HT1080 (cell line): ENCODE data around the gene MRPL11. TPM values are rescaled to one million over a fixed set of nuclear protein-coding genes. Genes with fewer than 3 reads are reported as not detected.
"Not testable (repeated sequence)": the region's sequence is repeated elsewhere in the genome, so short reads cannot be mapped to it uniquely, and the experiment has no call there.

Experiments
- DNase-seq: peaks from one replicate; pipeline ENCODE4 v3.0.0-alpha.2; 2015; ENCODE audit warnings: low read depth
- total RNA-seq: library from RNA; depleted of rRNA; stranded (reverse); fragments of >200 nt; shearing (Covaris generic); gene quantifications from 2 replicates; pipeline ENCODE4 v1.2.3, GENCODE V29; 2014

MRPL11 gene
- total RNA-seq, 1 experiment from 2014 or later = 120 TPM

DNA sequence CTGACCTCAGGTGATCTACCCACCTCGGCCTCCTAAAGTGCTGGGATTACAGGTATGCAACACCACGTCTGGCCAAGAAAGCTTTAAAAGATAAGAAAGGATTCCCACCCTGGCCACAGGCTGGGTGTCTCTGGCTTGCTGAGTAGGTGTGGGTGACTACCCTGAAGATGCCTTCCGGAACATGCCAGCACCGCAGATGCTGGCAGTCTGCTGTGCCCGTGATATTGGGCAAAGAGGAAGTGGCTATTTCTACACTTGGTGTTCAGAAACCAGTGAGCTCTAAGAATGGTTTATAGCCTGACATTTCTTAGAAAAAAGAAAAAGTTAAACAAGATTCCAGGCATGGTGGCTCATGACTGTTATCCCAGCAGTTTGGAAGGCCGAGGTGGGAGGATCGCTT, 6.1 kb downstream of the MRPL11 start:
- no peak for DNase-seq

DNA sequence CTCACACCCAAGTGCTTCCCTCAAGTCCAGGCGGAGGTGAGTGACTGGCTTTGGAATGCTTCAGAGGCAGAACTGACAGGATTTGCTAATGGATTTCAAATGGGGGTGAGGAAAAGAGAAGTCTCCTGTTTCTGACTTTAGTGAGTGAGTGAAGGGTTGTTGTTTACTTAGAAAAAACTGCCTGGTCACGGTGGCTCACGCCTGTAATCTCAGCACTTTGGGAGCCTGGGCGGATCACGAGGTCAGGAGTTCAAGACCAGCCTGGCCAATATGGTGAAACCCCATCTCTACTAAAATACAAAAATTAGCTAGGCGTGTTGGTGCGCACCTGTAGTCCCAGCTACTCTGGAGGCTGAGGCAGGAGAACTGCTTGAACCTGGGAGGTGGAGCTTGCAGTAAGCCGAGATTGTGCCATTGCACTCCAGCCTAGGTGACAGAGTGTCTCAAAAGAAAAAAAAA, 6.7 kb downstream of the MRPL11 start:
- DNase-seq = not testable (repeated sequence)

DNA sequence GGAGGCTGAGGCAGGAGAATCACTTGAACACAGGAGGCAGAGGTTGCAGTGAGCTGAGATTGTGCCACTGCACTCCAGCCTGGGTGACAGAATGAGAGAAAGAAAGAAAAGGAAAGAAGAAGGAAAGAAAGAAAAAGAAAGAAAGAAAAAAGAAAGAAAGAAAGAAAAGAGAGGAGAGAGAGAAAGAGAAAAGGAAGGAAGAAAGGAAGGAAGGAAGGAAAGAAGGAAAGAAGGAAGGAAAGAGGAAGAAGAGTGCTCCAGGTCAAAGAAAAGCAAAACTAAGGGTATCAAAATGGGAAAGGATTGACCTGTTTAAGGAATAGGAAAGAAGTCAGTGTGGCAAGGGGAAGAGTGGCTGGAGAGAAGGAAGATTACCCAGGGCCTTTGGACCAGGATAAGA, 7.4 kb downstream of the MRPL11 start:
- not testable (repeated sequence) for DNase-seq

DNA sequence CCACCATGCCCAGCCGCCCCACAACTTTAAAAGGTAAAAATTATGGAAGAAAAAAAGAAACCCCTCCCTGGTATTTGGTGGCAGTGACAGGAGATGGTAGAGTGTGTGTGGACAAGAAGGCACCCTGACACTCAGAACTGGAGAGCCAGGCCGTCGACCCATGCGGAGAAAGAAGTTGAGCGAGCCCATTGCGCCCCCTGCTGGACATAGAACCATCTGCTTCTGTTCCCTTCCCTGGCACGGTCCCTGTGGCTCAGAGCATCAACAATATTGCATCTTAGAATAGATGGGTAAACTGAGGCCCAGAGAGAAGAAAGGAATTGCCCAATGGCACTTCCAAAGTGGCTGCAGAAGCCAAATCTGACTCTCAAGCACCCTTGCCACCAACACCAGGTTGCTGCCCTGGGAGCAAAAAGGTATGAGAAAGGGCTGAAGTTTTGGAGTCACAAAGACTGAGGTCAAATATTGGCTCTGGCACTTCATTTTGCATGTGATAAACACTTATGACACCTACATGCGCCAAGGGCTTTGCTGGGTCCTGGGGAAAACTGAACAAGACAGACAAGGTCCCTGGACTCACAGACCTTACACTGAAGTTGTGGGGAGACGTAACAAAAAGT, 8.6 kb downstream of the MRPL11 start:
- peak; percentile 41 for DNase-seq

DNA sequence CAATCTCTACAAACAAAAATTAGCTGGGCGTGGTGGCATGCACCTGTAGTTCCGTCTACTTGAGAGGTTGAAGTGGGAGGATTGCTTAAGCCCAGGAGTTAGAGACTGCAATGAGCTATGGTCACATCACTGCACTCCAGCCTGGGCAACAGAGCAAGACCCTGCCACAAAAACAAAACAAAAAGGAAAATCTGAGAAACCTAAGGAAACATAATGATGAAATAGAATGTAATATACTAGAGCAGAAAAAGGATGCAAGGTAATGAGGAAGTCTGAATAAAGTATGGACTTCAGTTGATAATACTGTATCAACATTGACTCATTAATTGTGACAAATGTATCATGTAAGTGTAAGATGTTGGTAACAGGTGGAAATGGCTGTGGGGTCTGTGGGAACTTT, 9.7 kb downstream of the MRPL11 start:
- DNase-seq = no peak

DNA sequence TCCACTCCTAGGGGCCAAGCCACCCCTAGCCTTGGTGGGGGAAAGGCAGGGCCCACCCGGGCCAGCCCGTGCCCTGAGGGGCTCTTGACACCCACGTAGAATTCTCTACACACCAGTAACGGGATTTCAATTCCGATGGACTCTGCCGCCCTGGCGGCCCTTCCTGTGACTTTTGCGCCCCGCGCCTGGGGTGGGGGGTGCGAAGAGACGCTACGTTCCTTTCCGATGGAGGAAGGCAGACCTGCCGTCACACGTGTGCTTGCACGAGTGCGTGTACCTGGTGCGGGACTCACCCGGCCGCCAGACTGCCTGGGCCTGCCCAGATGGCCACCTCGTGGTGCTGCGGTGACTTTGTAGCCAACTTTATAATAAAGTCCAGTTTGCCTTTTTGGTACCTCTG, 12.3 kb downstream of the MRPL11 start:
- no peak for DNase-seq

DNA sequence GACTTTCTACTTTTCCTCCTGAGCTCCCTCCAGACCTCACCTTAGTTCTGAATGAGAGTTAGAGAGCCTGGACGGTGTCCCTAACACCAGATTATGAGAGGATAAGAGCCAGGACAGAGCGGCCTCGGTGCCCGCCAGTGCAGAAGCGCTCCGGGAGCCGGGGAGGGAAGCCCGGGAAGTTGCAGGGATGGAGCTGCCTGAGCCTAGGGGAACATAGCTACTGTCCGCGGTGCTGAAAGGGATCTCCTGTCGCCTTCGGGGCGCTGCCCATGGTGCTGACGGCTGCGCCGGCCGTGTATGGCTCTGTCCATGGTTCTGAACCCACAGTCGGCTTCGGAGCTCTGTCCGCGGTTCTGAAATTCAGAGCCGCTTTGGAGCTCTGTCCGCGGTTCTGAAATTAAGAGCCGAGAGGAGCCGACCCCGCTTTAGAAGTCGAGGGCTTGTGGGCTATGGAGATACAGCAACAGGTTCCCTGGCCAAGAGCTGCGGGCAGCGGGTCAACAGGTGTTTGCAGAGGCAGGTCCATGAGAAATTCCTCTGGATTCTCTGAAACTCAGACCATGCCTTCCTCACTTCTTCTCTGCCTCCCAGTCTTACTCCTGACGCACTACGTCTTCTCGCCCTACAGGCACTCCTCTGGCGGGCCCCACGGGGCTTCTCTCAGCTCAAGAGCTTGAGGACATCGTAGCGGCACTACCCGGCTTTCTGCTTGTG, 17.0 kb downstream of the MRPL11 start:
- peak; percentile 70 for DNase-seq

DNA sequence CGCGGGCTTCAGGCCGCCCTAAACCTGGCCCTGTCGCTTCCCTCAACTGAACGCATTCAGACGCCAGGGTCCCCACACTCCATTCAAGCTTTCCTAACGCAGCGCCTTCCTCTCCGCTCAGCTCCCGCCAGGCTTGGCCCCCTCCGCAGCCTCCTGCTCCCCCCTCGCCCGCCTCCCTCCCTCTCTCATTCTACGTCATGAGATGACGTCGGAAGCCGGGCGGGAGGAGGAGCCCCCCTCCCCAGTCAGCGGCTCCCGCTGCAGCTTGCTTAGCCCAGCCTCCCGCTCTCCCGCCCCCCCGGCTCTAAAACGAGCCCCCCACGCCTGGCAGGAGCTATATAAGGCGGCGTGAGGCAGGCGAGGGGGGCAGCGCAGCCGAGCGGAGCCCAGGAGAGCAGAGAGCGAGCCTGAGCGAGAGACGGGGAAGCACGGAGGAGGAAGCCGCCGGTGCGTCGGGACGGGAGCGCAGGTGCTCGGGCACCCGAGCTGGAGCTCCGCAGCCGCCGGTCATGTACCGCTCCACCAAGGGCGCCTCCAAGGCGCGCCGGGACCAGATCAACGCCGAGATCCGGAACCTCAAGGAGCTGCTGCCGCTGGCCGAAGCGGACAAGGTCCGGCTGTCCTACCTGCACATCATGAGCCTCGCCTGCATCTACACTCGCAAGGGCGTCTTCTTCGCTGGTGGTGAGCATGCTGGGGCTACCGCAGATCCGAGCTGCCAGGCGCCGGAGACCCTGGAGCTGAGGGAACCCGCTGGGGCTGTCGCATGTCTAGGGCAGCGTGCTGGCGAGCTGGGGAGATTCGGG, 17.8 kb downstream of the MRPL11 start, which contains the start of gene NPAS4:
NPAS4 (plus strand) TSS at position 365 of the 806 bp plus-strand sequence; CDS start at position 510, 145 bp downstream.
- no peak for DNase-seq

DNA sequence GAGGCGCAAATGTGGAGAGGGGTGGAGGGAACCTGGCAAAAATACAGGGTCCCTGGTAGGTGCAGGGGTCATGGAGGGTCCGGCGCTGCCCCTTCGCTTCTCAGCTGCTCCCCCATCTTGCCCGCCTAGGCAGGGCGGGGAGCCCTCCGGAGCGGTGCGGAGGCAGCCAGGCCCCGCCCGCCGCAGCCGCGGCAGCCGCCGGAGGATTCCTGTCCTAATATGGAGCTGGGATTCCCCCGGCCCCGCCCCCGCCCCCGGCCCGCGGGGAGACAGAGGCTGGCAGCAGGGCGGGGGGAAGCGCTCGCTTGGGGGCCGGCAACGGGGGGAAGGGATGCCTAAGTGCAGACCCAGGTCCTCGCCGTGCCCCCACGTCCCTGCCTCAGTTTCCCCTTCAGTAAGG, 18.8 kb downstream of the MRPL11 start:
- DNase-seq = no peak

DNA sequence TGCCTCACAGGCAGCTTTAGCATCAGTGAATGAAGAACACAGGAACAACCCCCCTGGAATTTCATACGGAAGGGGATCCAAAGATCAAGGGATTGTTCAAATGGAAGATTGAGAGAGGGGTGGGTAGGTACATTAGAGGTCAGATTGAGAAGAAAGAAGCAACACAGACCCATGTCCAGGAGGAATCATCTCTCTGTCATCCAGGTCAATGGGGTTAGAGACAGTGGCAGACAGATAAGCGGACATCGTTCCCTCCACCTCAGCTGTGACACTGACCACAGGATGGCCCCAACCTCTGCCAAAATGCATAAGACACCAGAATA, 19.7 kb downstream of the MRPL11 start:
- DNase-seq = no peak

DNA sequence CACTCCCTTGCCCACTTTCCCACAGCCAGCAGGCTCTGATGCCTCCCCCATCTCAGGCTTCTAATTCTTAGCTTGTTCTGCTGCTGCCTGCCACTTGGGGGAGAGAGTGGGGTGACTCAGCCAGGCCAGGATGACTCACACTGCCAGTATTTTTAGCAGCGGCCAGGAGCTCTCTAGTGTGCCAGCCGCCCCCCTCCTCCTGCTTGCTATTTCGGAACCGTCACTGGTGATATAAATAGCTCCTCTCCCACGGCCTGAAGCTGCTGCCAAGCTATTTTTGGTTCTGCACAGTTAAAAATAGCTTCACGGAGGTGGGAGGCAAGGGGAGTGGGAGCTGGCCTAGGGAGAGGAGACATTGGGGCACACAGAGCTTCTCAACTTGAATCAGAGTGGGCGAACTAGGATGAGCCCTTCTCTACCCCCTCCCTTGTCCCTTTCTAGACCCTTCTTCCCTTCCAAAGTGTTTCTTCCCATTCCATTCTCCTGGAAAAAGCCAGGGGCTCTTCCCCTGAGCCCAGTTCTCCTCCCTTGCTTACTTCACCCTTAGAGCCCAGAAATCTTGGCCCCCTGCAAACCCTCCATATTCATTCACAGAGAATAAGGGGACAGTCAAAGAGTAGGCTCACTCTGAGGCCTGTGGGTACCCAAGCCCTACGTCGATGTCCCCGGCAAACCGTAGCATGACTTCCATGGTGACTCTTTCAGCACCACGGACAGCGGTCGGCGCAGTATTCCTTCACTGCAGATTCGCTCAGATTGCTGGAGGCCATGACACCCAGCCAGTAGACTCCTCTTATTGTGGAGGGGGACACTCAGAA, 20.3 kb downstream of the MRPL11 start:
- peak; percentile 88 for DNase-seq

DNA sequence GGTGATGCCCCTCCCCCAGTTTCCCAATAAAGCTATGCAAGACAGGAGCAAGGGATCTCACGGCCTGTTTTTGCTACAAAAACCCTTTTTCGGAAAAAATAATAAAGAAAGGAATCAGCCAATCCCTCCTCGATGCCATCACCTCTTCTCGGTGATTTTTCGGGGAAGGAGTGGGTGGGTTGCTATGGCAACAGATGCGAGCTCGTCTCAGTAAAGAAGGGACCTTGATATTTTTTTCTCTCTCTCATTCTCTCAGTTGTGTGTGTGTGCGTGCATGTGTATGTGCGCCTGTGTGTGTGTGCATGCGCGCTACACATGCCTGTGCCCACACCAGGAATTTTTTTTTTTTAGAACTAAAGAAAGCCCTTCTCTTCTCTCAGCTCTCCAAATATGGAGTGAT, 21.6 kb downstream of the MRPL11 start:
- DNase-seq = no peak

DNA sequence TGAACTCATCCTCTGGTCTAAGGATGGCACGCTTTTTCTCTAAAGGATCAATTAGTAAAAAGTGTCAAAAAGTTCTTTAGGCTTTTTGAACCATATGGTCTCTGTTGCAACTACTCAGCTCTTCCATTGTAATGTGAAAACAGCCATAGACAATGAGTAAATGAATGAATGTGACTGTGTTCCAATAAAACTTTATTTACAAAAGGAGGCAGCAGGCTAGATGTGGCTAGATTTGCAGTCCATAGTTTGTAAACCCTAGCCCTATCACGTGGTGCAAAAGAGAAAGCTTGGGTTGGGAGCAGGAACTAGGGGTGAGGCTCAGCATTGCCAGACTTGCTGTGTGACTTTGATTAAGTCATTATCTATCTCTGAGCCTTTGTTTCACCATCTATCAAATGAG, 23.2 kb downstream of the MRPL11 start:
- no peak for DNase-seq

DNA sequence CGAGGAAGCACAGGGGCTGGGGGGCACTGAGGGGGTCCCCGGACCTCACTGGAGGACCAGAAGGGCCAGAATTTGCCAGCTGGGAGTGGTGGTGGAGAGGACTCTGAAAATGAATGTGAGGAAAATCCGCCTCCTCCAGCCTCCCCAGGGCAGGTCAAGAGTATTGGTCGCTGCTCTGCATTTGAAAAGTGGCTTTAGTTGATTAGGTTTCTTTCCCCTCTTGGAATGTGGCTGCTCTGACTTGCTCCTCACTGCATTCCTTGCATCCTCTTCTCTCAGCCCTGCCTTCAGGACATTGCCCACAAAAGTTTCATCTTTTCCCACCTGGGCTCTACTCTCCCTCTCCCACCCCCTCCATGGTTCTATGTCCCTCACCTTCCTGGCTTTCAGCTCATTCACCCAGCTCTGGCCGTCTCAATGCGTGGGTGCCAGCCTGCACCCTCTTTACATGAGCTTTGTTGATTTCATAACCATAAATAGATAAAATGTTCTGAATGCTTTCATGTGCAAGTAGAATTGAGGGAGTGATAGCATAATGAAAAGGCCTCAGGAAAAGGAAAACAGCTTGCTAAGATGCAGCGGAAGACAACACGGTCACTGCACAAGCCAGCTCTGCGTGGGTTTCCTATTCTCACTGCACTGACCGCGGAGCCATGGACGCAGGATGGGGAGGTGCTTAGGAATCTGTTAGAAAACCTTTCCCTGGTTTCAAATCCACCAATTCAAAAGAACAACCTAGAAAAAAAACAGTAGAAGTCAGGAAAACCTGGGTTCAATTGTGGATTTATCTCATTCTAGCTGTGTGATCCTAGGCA, 24.3 kb downstream of the MRPL11 start:
- DNase-seq = no peak

DNA sequence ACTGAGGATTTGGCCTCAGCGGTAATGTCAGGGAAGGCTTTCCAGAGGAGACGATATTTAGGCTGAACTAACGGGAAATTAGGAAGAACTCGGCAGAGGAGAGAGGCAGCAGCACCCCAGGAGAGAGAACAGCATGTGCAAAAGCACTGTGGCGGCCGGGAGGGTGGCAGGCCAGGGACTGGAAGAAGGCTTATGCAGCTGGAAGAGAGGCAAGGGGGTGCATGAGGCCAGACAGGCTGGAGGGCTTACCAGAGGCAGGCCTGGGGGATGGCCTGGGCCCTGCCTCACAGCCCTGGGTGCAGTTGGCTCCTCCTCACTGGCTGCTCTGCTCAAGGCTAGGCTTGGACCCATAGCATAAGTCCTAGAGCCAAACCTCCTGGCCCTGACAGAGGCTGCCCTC, 25.5 kb downstream of the MRPL11 start:
- no peak for DNase-seq

DNA sequence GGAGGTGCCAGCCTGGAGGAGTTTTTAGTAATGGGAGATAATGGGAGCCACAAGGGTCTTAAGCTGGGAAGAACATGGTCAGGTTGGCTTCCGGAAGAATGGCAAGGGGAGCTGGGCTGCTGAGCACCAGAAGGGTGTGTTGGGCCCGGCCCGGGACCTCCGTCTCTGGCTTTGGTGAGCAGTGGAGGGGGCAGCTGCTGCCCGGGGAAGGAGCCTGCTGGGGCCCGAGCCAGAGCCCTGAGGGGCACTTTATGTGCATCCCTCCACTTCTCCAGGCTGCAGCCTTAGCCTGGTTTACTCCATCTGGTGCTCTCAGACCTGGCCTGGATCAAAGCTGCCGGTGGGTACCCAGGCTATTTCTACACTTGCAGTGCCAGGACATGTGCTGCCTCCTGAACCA, 26.5 kb downstream of the MRPL11 start:
- no peak for DNase-seq

DNA sequence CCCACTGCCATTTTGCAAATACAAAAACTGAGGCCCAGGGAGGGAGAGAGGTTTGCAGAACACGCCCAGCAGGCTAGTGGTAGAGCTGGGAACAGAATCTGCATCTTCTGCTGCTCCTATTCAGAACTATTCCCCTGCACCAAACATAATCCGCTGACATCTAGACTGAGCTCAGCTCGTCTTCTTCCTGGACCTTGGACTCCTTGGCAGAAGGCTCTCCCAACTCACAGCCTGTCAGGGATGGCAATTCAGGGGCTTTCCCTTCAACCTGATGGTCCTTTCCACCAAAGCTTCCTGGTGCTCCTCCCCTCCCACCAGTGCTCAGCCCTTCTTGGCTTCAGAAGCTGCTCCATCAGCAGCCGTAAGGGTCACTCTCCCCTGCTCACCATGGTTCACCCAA, 27.3 kb downstream of the MRPL11 start:
- DNase-seq = no peak

DNA sequence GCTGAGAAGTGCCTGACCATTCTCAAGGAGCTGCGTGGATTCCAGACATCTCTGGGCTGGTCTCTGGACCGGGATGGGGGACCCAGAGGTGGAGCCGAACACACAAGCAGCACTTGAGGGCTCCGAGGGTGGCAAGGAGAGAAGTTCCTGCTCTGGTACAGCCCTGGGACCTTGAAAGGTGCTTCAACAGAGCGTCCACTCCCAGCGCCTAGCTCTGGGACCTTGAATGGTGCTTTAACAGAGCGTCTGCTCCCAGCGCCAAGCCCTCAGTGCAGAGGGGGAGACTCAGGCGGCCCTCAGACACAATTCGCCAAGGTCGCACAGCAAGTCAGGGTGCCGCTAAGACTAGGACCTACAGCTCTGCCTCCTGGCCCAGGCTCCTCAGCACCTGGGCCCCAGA, 28.5 kb downstream of the MRPL11 start:
- no peak for DNase-seq

DNA sequence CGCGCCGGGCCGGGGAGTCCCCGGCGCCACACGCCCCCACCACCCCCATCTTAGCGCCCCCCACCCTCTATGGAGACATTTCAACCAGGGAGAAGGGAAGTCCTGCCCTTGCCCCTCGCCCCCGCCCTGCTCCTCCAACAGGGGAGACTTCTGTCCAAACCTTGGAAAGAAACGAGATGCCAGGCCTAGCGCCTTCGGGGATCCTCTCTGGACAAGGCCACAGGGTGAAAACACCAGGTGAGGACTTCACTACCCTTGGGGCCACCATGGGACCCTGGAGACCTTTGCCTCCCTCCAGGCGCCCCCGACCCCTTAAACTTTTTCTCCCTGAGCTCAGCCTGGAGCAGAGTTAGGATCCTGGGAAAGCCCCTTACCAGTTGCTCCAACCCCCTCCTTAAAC, 29.4 kb downstream of the MRPL11 start:
- DNase-seq = no peak

DNA sequence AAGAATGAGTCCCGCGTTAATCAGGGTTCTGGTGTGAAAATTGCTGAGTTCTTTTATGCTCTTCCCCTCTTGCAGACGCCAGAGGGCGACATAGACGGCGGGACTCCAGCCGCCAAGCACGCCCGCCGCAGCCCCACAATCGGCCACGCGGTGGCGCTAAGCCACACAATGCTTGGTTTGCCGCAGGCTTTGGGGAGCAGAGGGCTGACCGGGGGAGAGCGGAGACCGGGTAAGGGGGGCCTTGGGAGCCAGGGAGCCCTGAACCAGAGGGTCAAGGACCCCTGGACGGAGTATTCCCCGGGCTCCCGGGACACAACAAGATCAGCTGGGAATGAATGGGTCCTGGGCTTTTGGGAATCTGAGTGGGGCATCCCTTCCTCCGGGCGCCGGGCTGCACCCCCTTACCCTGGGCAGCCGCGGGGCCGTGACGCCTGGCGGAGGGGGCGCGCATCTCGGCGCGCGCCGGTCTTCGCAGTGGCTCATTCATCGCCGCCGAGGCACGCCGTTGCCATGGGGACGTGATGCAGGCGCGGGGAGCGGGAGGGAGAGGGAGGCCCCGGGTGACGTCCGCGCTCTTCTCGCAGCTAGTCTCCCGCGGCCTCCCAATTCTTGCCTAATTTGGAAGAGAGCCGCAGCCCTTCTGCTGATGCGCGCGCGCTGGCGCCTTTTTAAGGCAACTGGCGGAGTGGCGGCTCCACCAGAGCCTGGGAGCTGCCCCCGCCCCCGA, 30.0 kb downstream of the MRPL11 start:
- peak; percentile 74 for DNase-seq
